NCI-H774 (cell line): Measurements from ENCODE around the gene DUSP1.
"Not testable (repeated sequence)": the region's sequence is repeated elsewhere in the genome, so short reads cannot be mapped to it uniquely, and the experiment has no call there.

ENCODE experiments used
- DNase-seq: peaks from one replicate; lab custom pipeline; 2025; lab: John Stamatoyannopoulos, UW

DUSP1 gene

GRCh38 chr5:172770675-172771438 is at the start of gene DUSP1:
Gene DUSP1, minus strand, starts transcription at chr5:172771195. Its CDS starts 243 bp downstream, at chr5:172770952.
- DNase-seq, result peak; percentile 92

- no peak for DNase-seq
Measured at GRCh38 chr5:172820046-172820767, 49.2 kb upstream of the DUSP1 start.

GRCh38 chr5:172819569-172819968 is 48.6 kb upstream of the DUSP1 start:
- no peak for DNase-seq

GRCh38 chr5:172818081-172818480 is 47.1 kb upstream of the DUSP1 start:
- DNase-seq, result no peak

- no peak for DNase-seq
Measured at GRCh38 chr5:172817664-172818063, 46.7 kb upstream of the DUSP1 start.

- no peak for DNase-seq
Measured at GRCh38 chr5:172816925-172817562, 46.0 kb upstream of the DUSP1 start.

GRCh38 chr5:172815631-172816030 is 44.6 kb upstream of the DUSP1 start:
- DNase-seq, result no peak

- not testable (repeated sequence) for DNase-seq
Measured at GRCh38 chr5:172810996-172811395, 40.0 kb upstream of the DUSP1 start.

GRCh38 chr5:172809774-172810173 is 38.8 kb upstream of the DUSP1 start:
- no peak for DNase-seq

- DNase-seq, result no peak
Measured at GRCh38 chr5:172807766-172808311, 36.8 kb upstream of the DUSP1 start.

- DNase-seq, result no peak
Measured at GRCh38 chr5:172806897-172807672, 36.1 kb upstream of the DUSP1 start.

GRCh38 chr5:172805736-172806255 is 34.8 kb upstream of the DUSP1 start:
- DNase-seq, result no peak

GRCh38 chr5:172805018-172805683 is 34.2 kb upstream of the DUSP1 start:
- no peak for DNase-seq

- DNase-seq, result no peak
Measured at GRCh38 chr5:172802567-172803176, 31.7 kb upstream of the DUSP1 start.

GRCh38 chr5:172802112-172802511 is 31.1 kb upstream of the DUSP1 start:
- DNase-seq, result no peak

GRCh38 chr5:172801179-172801671 is 30.2 kb upstream of the DUSP1 start:
- DNase-seq, result no peak

GRCh38 chr5:172800088-172800551 is 29.1 kb upstream of the DUSP1 start:
- DNase-seq, result no peak

- no peak for DNase-seq
Measured at GRCh38 chr5:172799416-172799815, 28.4 kb upstream of the DUSP1 start.

- DNase-seq, result no peak
Measured at GRCh38 chr5:172798422-172799215, 27.6 kb upstream of the DUSP1 start.
